Astrocyte of the cerebellum (primary cell): ENCODE measurements around the gene SRRM3.

Experiments
- DNase-seq: peaks from one replicate; pipeline ENCODE4 v3.0.0-alpha.2; 2011; ENCODE audit warnings: low read depth
- H3K4me3 ChIP-seq: 2 replicates; pipeline ENCODE4 v1.5.1; 2011; ENCODE audit warnings: mild to moderate bottlenecking, low read depth, low read length, moderate library complexity
- CTCF ChIP-seq: IDR thresholded peaks from 2 replicates; pipeline ENCODE4 v1.5.1; 2012; ENCODE audit warnings: low read length, low read depth, moderate library complexity, mild to moderate bottlenecking; ENCODE audit errors: missing control alignments
- in situ Hi-C: cut with HindIII; loops from 2 replicates; pipeline ENCODE4 v1.10.0; 2017; ENCODE audit warnings: low sequenced_read_pairs

SRRM3 gene

GRCh38 chr7:76231071-76231470, 29.4 kb downstream of the SRRM3 start:
- no peak for TF ChIP-seq CTCF
- DNase-seq = no peak
- H3K4me3 ChIP-seq = no peak overlapping the region
- in situ Hi-C loops = no loop called here

- no peak overlapping the region for H3K4me3 ChIP-seq
- TF ChIP-seq CTCF = no peak
- no peak for DNase-seq
- in situ Hi-C loops = no loop called here
Measured at GRCh38 chr7:76231583-76231982, 29.9 kb downstream of the SRRM3 start.

GRCh38 chr7:76232698-76233097, 31.0 kb downstream of the SRRM3 start:
- in situ Hi-C loops = no loop called here
- no peak for DNase-seq
- no peak overlapping the region for H3K4me3 ChIP-seq
- TF ChIP-seq CTCF = no peak

- in situ Hi-C loops = no loop called here
- DNase-seq = no peak
- no peak overlapping the region for H3K4me3 ChIP-seq
- no peak for TF ChIP-seq CTCF
Measured at GRCh38 chr7:76233538-76234281, 32.0 kb downstream of the SRRM3 start.

- DNase-seq = no peak
- in situ Hi-C loops = no loop called here
- no peak overlapping the region for H3K4me3 ChIP-seq
- no peak for TF ChIP-seq CTCF
Measured at GRCh38 chr7:76234282-76234584, 32.5 kb downstream of the SRRM3 start.

GRCh38 chr7:76234931-76235441, 33.3 kb downstream of the SRRM3 start:
- peak; percentile 11 for DNase-seq
- no peak for TF ChIP-seq CTCF
- peak overlapping the region; percentile 9 for H3K4me3 ChIP-seq
- in situ Hi-C loops = no loop called here
